HepG2 (cell line): ENCODE results near the gene ELMOD3. TPM values are rescaled to one million over a fixed set of nuclear protein-coding genes. Genes with fewer than 3 reads are reported as not detected.

ENCODE experiments used
- ATAD3A ChIP-seq: sonication (generic); formaldehyde crosslinking; IDR thresholded peaks from 2 replicates; pipeline ENCODE4 v1.4.0; 2020; ENCODE audit warnings: missing genetic modification reagents
- ATF2 ChIP-seq: sonication (generic); formaldehyde crosslinking; IDR thresholded peaks from 2 replicates; pipeline ENCODE4 v1.4.0; 2020; ENCODE audit warnings: missing genetic modification reagents
- CREB1 ChIP-seq, 2 experiments: fragments of 450-650 bp in 1 of 2; IDR thresholded peaks; 2 replicates each; pipeline ENCODE4 v1.6.1; 2016 to 2017; ENCODE audit warnings: control low read depth in 1 of 2, mild to moderate bottlenecking in 1 of 2, missing compliant biosample characterization in 1 of 2, missing genetic modification characterization in 1 of 2
- ERF ChIP-seq: IDR thresholded peaks from 2 replicates; pipeline ENCODE4 v1.6.1; 2018; ENCODE audit warnings: missing biosample characterization, missing genetic modification reagents
- GABPA ChIP-seq, 2 experiments: IDR thresholded peaks; 2 replicates each; pipeline ENCODE4 v1.6.1; 2011 to 2016; ENCODE audit warnings: low read depth in 2 of 2, low read length in 1 of 2, missing biosample characterization in 1 of 2, missing genetic modification characterization in 1 of 2
- HNF4G ChIP-seq, 2 experiments: sonication (generic) in 1 of 2; formaldehyde crosslinking in 1 of 2; IDR thresholded peaks; 2 replicates each; pipeline versions ENCODE4 v1.4.0 to v1.6.1; 2011 to 2020; ENCODE audit warnings: borderline replicate concordance in 2 of 2, low read depth in 2 of 2, mild to moderate bottlenecking in 2 of 2, low read length in 1 of 2, missing genetic modification reagents in 1 of 2, moderate library complexity in 1 of 2
- HOXA3 ChIP-seq: sonication (generic); formaldehyde crosslinking; IDR thresholded peaks from 2 replicates; pipeline ENCODE4 v1.5.0; 2020; ENCODE audit warnings: missing genetic modification reagents
- JUND ChIP-seq: sonication (generic); formaldehyde crosslinking; IDR thresholded peaks from 2 replicates; pipeline ENCODE4 v1.8.0; 2022; ENCODE audit warnings: mild to moderate bottlenecking, missing genetic modification reagents
- KAT7 ChIP-seq: IDR thresholded peaks from 2 replicates; pipeline ENCODE4 v1.6.1; 2018; ENCODE audit warnings: borderline replicate concordance, missing compliant biosample characterization
- MTA1 ChIP-seq: sonication (generic); formaldehyde crosslinking; IDR thresholded peaks from 2 replicates; pipeline ENCODE4 v1.4.0; 2020; ENCODE audit warnings: missing genetic modification reagents, mild to moderate bottlenecking, borderline replicate concordance
- NFYC ChIP-seq: IDR thresholded peaks from 2 replicates; pipeline ENCODE4 v1.6.1; 2016; ENCODE audit warnings: missing genetic modification reagents, missing compliant biosample characterization
- RARA ChIP-seq: IDR thresholded peaks from 2 replicates; pipeline ENCODE4 v1.6.1; 2016; ENCODE audit warnings: missing genetic modification reagents, missing compliant biosample characterization
- SPEN ChIP-seq: sonication (generic); formaldehyde crosslinking; IDR thresholded peaks from 2 replicates; pipeline ENCODE4 v1.5.1; 2020; ENCODE audit warnings: low read depth, mild to moderate bottlenecking, missing genetic modification reagents
- TFE3 ChIP-seq: IDR thresholded peaks from 2 replicates; pipeline ENCODE4 v1.6.1; 2016
- ZMAT3 ChIP-seq: sonication (generic); formaldehyde crosslinking; conservative IDR thresholded peaks from 2 replicates; pipeline ENCODE4 v1.7.0; 2021; ENCODE audit warnings: missing genetic modification reagents
- ZNF432 ChIP-seq: sonication (generic); formaldehyde crosslinking; IDR thresholded peaks from 2 replicates; pipeline ENCODE4 v1.5.0; 2020; ENCODE audit warnings: missing genetic modification reagents, mild to moderate bottlenecking, borderline replicate concordance
- ZNF510 ChIP-seq: sonication (generic); formaldehyde crosslinking; IDR thresholded peaks from 2 replicates; pipeline ENCODE4 v1.4.0; 2020; ENCODE audit warnings: low read depth, mild to moderate bottlenecking, missing genetic modification reagents
- ZNF512B ChIP-seq: sonication (generic); formaldehyde crosslinking; IDR thresholded peaks from 2 replicates; pipeline ENCODE4 v1.5.1; 2020; ENCODE audit warnings: missing genetic modification reagents, mild to moderate bottlenecking, borderline replicate concordance
- ZNF563 ChIP-seq: sonication (generic); formaldehyde crosslinking; IDR thresholded peaks from 2 replicates; pipeline ENCODE4 v1.8.0; 2022; ENCODE audit warnings: mild to moderate bottlenecking, moderate library complexity, missing genetic modification reagents
- ZNF570 ChIP-seq: sonication (generic); formaldehyde crosslinking; IDR thresholded peaks from 2 replicates; pipeline ENCODE4 v1.4.0; 2020; ENCODE audit warnings: mild to moderate bottlenecking, missing genetic modification reagents, borderline replicate concordance
- ZNF740 ChIP-seq: sonication (generic); formaldehyde crosslinking; IDR thresholded peaks from 2 replicates; pipeline ENCODE4 v1.4.0; 2020; ENCODE audit warnings: missing genetic modification reagents
- ZZZ3 ChIP-seq: sonication (generic); formaldehyde crosslinking; IDR thresholded peaks from 2 replicates; pipeline ENCODE4 v1.4.0; 2020; ENCODE audit warnings: missing genetic modification reagents, mild to moderate bottlenecking, borderline replicate concordance
- polyA plus RNA-seq, 8 experiments: library from polyadenylated mRNA; depleted of rRNA in 3 of 8; stranded (reverse) in 7 of 8; unstranded in 1 of 8; fragments of >200 nt; fragmentation: Illumina TruSeq in 4 of 8; extraction: Trizol in 4 of 8; gene quantifications; 2 replicates each; pipeline versions ENCODE4 v1.2.1 to v1.2.3, GENCODE V29; 2011 to 2016; ENCODE audit warnings: low read depth in 4 of 8, missing spikeins in 1 of 8, mixed read lengths in 1 of 8; ENCODE audit not compliant: insufficient read depth in 1 of 8
- total RNA-seq, 5 experiments: library from RNA; depleted of rRNA; stranded (reverse); fragments of >200 nt; fragmentation: Illumina TruSeq; extraction: Trizol; gene quantifications; 2 replicates each; pipeline ENCODE4 v1.2.3, GENCODE V29; 2016; ENCODE audit warnings: low read depth in 1 of 5

The ELMOD3 gene
- total and polyA plus RNA-seq, 2 of the 13 experiments (the other 11 are each of a cell fraction or from before 2014, with no cell fraction given), result 13.3 to 19.5 TPM

DNA sequence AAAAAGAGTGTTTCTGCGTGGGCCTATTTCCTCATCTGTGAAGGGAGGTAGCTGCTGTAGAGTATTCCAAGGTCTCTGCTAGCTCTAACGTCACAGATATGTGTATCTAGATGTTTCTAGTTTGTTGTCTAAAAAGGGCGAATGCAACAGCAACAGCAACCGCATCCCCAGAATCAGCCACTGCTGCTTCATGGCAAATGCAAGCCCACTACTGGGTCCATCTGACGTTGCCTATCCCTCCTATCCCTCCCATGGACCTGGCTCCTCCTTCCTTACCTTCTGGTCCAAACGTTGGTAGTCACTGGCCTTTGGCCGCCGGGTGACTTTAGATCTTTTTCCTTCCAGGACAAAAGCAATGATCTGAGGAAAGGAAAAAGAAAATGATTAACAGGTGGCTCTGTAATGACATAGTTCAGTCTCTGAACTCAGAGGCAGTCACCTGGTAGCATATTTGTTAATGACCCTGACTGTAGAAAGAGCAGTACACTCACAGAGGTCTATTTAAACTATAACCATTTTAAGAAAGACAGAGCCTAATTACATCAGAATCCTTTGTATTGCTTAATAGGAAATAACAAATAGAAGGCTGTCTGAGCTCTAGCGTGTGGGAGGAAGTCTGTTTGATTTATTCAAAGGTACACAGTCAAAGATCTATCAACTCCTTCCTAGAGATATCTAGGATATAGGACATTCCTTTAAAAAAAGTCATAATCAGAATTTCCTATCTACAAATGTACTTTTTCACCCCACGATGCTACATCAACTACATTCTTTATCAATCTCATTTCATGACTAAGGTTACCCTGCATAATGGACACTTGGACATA, 29.7 kb upstream of the ELMOD3 start (continued):
- TF ChIP-seq ZMAT3 (CRISPR knock-in tag), result 0 out of 2 replicates have a peak, but pooled peaks have one; percentile 30
- TF ChIP-seq ZNF512B (CRISPR knock-in tag), result no peak
- no peak for TF ChIP-seq GABPA (IDR thresholded peaks at IDR 0.05; ENCODE audit: low read depth, low read length)
- peak; percentile 41; the same call in 1 of the 2 replicates for TF ChIP-seq GABPA (CRISPR knock-in tag; IDR thresholded peaks at IDR 0.05; ENCODE audit: low read depth)
- no peak for TF ChIP-seq ZZZ3 (CRISPR knock-in tag)
- TF ChIP-seq ZNF432 (CRISPR knock-in tag), result no peak
- TF ChIP-seq ZNF510 (CRISPR knock-in tag), result no peak
- no peak; the same call in 1 of the 2 replicates for TF ChIP-seq NFYC (CRISPR knock-in tag)
- peak; percentile 79 for TF ChIP-seq HNF4G (IDR thresholded peaks at IDR 0.05; ENCODE audit: borderline replicate concordance, low read depth, low read length)
- peak; percentile 88; the same call in 1 of the 2 replicates for TF ChIP-seq HNF4G (CRISPR knock-in tag; IDR thresholded peaks at IDR 0.05; ENCODE audit: borderline replicate concordance, low read depth)
- TF ChIP-seq ERF (CRISPR knock-in tag), result peak; percentile 77; the same call in 1 of the 2 replicates
- no peak for TF ChIP-seq ATAD3A (CRISPR knock-in tag)
- TF ChIP-seq HOXA3 (CRISPR knock-in tag), result peak; percentile 81
- no peak for TF ChIP-seq KAT7 (CRISPR knock-in tag)
- peak; percentile 58 for TF ChIP-seq CREB1 (IDR thresholded peaks at IDR 0.05)
- TF ChIP-seq CREB1 (CRISPR knock-in tag; IDR thresholded peaks at IDR 0.05), result peak; percentile 92
- TF ChIP-seq ZNF563 (CRISPR knock-in tag), result no peak
- TF ChIP-seq ATF2 (CRISPR knock-in tag), result peak; percentile 87
- TF ChIP-seq JUND, result no peak
- no peak; the same call in 1 of the 2 replicates for TF ChIP-seq MTA1 (CRISPR knock-in tag)
- TF ChIP-seq ZNF570 (CRISPR knock-in tag), result no peak
- TF ChIP-seq SPEN (CRISPR knock-in tag), result 0 out of 2 replicates have a peak, but pooled peaks have one; percentile 22
- peak; percentile 94 for TF ChIP-seq TFE3 (CRISPR knock-in tag)
- no peak for TF ChIP-seq ZNF740 (CRISPR knock-in tag)
- TF ChIP-seq RARA (CRISPR knock-in tag), result peak; percentile 96
